AG09319 (cell line): ENCODE data around the gene SPEF1.
A peak's percentile ranks its signal among the peaks of the same experiment; 100 is the strongest.
"Not testable (repeated sequence)": the region's sequence is repeated elsewhere in the genome, so short reads cannot be mapped to it uniquely, and the experiment has no call there.

Experiments used
- DNase-seq: peaks from one replicate; pipeline ENCODE4 v3.0.0-alpha.2; 2010; ENCODE audit warnings: low read depth; ENCODE audit errors: extremely low read depth
- CTCF ChIP-seq: IDR thresholded peaks from 2 replicates; pipeline ENCODE4 v1.5.1; 2011; ENCODE audit warnings: low read depth, mild to moderate bottlenecking, inconsistent platforms, low read length, moderate library complexity

The SPEF1 gene

DNA sequence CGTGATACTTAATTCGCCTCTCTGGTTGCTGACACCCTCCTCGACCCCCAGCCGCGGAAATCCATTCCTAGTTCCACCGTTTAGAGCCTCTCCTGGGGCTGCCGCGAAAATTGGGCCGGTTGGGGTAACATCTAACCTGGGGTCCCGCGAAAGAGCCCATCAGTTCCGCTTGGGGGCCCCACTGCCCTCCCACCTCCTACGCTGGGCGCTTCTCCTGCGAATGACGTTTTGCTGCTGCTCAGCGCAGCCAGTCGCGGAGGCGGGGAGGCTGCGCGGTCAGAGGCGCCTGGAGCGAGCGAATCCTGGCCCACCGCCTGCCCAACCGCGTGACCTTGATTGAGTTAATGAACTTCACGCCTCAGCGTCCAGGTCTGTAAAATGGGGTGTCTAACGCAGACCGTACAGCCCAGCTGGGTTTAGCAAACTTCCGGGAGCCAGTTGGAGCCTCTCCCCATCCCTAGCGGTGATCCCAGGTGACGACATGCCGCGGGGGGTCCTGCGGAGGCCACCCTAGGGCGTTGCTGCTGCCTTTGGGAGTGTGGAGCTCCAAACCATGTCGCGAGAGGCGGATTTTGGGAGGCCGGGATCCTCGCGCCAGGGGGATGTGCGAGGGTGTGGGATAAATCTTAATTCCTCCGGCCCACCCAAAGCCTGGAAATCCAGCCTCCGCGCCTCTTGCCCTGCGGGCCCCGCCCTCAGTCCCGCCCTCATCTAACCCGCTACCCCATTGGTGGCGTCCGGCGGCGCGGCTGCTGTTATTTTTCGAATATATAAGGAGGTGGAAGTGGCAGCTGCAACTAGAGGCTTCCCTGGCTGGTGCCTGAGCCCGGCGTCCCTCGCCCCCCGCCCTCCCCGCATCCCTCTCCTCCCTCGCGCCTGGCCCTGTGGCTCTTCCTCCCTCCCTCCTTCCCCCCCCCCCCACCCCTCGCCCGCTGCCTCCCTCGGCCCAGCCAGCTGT, 14.5 kb upstream of the SPEF1 start, which contains the start of gene CDC25B:
Gene CDC25B (plus strand): TSS at position 800 of the 958 bp plus-strand sequence. CDS start 222 bp downstream, outside the sequence.
- peak; percentile 20 for TF ChIP-seq CTCF

GRCh38 chr20:3794701-3795420, 13.6 kb upstream of the SPEF1 start:
- no peak for TF ChIP-seq CTCF

More for the DNA sequence above, 14.5 kb upstream of the SPEF1 start, which contains the start of gene CDC25B:
- DNase-seq = peak; percentile 83

GRCh38 chr20:3794168-3794567, 12.9 kb upstream of the SPEF1 start:
- not testable (repeated sequence) for DNase-seq

More at GRCh38 chr20:3794701-3795420, 13.6 kb upstream of the SPEF1 start:
- no peak for DNase-seq

- not testable (repeated sequence) for DNase-seq
Measured at GRCh38 chr20:3789201-3789600, 8.0 kb upstream of the SPEF1 start.

DNA sequence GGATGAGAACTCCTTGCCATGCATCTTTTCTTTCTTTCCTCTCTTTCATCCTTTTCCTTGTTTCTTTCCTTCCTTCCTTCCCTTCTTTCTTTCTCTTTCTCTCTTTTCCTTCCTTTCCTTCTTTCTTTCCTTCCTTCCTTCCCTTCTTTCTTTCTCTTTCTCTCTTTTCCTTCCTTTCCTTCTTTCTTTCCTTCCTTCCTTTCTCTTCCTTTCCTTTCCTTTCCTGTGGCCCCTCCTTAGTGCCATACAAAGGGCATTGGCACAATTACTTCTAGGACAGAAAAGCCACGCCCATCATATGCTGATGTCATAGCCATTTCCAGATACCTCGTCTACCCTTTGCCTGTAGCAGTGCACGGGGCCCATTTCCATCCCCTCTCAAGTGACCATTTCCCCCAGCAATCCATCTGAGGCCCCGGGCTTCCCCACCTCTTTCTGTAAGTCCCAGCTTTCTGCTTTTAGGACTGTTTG, 7.5 kb upstream of the SPEF1 start:
- no peak for DNase-seq
- no peak for TF ChIP-seq CTCF

DNA sequence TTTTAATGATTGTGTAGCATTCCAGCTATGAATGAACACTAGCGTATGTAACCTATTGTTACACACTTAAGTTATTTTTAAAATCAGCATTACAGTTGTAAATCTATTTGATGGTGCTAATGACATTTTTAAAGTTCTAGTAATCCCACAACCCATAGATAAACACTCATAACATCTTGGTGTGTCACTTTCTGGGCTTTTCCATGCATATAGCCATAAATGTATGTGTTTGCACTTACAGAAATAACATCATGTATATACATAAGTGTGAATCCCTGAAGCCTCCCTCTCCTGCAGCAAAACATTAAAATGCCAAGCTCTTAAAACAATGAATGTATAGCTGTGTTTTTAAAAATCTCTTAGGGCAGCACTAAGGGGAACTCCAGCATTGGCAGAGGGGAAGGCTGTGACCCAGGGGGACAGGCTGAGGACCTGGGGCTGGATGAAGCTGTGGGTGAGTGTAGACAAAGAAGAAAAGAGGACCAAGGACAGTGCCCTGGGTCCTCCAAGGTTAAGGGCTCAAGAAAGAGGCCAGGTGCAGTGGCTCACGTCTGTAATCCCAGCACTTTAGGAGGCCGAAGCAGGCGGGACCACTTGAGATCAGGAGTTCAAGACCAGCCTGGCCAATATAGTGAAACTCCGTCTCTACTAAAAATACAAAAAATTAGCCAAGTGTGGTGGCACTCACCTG, 6.2 kb upstream of the SPEF1 start:
- TF ChIP-seq CTCF = no peak
- no peak for DNase-seq

DNA sequence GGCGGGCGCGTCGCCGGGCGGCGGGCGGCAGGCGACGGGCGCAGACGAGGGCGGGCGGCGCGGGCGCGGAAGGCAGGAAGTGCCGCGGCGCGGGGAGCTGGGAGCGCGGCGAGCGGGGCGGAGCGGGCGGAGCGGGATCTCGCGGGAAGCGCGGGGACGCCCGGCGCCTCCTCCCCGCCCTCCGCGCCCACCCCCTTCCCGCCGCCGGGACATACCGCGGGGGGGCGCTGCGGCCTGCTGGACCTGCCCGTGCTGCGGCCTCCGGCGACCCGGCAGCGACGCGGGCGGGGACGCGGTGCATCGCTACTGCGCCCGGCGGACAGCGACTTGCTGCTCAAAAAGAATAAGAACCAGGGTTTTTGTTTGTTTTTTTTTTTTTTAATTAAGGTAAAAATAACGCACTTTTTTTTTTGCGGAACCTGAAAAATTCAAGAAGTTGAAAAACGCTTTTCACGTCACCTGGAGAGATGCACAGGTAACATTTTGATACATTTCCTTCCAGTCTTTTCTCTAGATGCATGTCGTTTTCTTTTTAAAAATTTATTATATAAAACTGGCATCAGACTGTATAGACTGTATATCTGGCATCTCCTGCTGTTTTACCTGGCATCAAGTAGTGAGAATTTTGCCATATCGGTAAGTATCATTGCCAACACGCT, 5.5 kb upstream of the SPEF1 start, which contains the start of gene CENPB:
Gene CENPB (minus strand): TSS at position 76 of the 659 bp plus-strand sequence. CDS start 257 bp downstream, outside the sequence.
- peak; percentile 35 for TF ChIP-seq CTCF
- DNase-seq = no peak
